BE2C (cell line): ENCODE data around the gene LRRFIP1.
"Not testable (repeated sequence)": the region's sequence is repeated elsewhere in the genome, so short reads cannot be mapped to it uniquely, and the experiment has no call there.

Experiments
- DNase-seq: peaks from one replicate; pipeline ENCODE4 v3.0.0-alpha.2; 2020
- H3K27me3 ChIP-seq: fragments of 250-450 bp; sonication (Bioruptor Pico); 2 replicates; pipeline ENCODE4 v1.5.1; 2020; ENCODE audit warnings: mild to moderate bottlenecking
- H3K36me3 ChIP-seq: fragments of 250-450 bp; sonication (Bioruptor Pico); 2 replicates; pipeline ENCODE4 v1.5.1; 2020; ENCODE audit warnings: mild to moderate bottlenecking
- H3K4me1 ChIP-seq: fragments of 250-450 bp; sonication (Bioruptor Pico); 2 replicates; pipeline ENCODE4 v1.5.1; 2020
- H3K4me3 ChIP-seq: 2 replicates; pipeline ENCODE4 v1.5.1; 2011; ENCODE audit warnings: low read depth, low read length
- H3K9me3 ChIP-seq: fragments of 250-450 bp; sonication (Bioruptor Pico); 2 replicates; pipeline ENCODE4 v1.5.1; 2020
- CTCF ChIP-seq: IDR thresholded peaks from 2 replicates; pipeline ENCODE4 v1.5.1; 2012; ENCODE audit warnings: mild to moderate bottlenecking, low read depth, low read length

Gene LRRFIP1

GRCh38 chr2:237682151-237682550 is 54.8 kb downstream of the LRRFIP1 start:
- H3K4me1 ChIP-seq, result no peaks in the 10 kb centered on the region
- DNase-seq, result no peak
- no peaks in the 10 kb centered on the region for H3K27me3 ChIP-seq
- H3K9me3 ChIP-seq, result no peaks in the 10 kb centered on the region
- no peaks in the 10 kb centered on the region for H3K36me3 ChIP-seq
- H3K4me3 ChIP-seq, result no peak overlapping the region
- no peak for TF ChIP-seq CTCF

GRCh38 chr2:237682856-237683670 is 55.7 kb downstream of the LRRFIP1 start:
- Histone ChIP-seq H3K4me1 (no peaks in the 10 kb centered on the region), H3K27me3 (no peaks in the 10 kb centered on the region), H3K9me3 (no peaks in the 10 kb centered on the region), H3K4me3 (no peak overlapping the region), H3K36me3 (no peaks in the 10 kb centered on the region)
- no peak for TF ChIP-seq CTCF
- DNase-seq, result no peak

- TF ChIP-seq CTCF, result peak; percentile 56
- no peaks in the 10 kb centered on the region for H3K4me1 ChIP-seq
- DNase-seq, result no peak
These were observed 58.0 kb downstream of the LRRFIP1 start for GRCh38 chr2:237685408-237685807.

GRCh38 chr2:237686659-237687136 is 59.3 kb downstream of the LRRFIP1 start:
- Histone ChIP-seq H3K4me1 (no peaks in the 10 kb centered on the region), H3K27me3 (no peaks in the 10 kb centered on the region), H3K36me3 (no peaks in the 10 kb centered on the region), H3K9me3 (no peaks in the 10 kb centered on the region), H3K4me3 (no peak overlapping the region)
- TF ChIP-seq CTCF, result peak; percentile 52
- DNase-seq, result no peak

More at GRCh38 chr2:237685408-237685807, 58.0 kb downstream of the LRRFIP1 start:
- Histone ChIP-seq H3K4me3 (no peak overlapping the region), H3K9me3 (no peaks in the 10 kb centered on the region), H3K36me3 (no peaks in the 10 kb centered on the region), H3K27me3 (no peaks in the 10 kb centered on the region)

GRCh38 chr2:237688081-237688480 is 60.7 kb downstream of the LRRFIP1 start:
- H3K4me3 ChIP-seq, result no peak overlapping the region
- H3K9me3 ChIP-seq, result no peaks in the 10 kb centered on the region
- no peaks in the 10 kb centered on the region for H3K36me3 ChIP-seq
- H3K4me1 ChIP-seq, result no peaks in the 10 kb centered on the region
- no peaks in the 10 kb centered on the region for H3K27me3 ChIP-seq
- DNase-seq, result no peak
- no peak for TF ChIP-seq CTCF

- not testable (repeated sequence) for H3K36me3 ChIP-seq, H3K4me3 ChIP-seq, DNase-seq, H3K9me3 ChIP-seq, H3K27me3 ChIP-seq, H3K4me1 ChIP-seq
These were observed 61.2 kb downstream of the LRRFIP1 start for GRCh38 chr2:237688541-237688940.
